HCT116 (cell line): ENCODE measurements around the gene FCHSD2. TPM values are rescaled to one million over a fixed set of nuclear protein-coding genes. Genes with fewer than 3 reads are reported as not detected.

Source experiments
- ATAC-seq: fragments of 200-7000 bp; cut with Tn5 transposase; 2 replicates; pipeline ENCODE4 v1.9.1; 2020; ENCODE audit warnings: mild to moderate bottlenecking, moderate library complexity
- BruUV-seq: library from RNA; stranded (reverse); fragments of 400-500 nt; replicated peaks from 2 replicates; lab custom pipeline; 2021; lab: Mats Ljungman, UMichigan
- CTCF ChIA-PET: fragments of 300-600 bp; sonication (Branson Sonifier 250); formaldehyde crosslinking; loops from one replicate; lab custom pipeline; 2021; ENCODE audit warnings: antibody characterized with exemption; lab: Charles Lee
- POLR2A ChIA-PET: fragments of 300-600, 350-600 bp; sonication (Branson Sonifier 250); formaldehyde crosslinking; loops from one replicate; lab custom pipeline; 2021; ENCODE audit warnings: antibody characterized with exemption; lab: Charles Lee
- RAD21 ChIA-PET, 2 experiments: fragments of 300-600 bp; sonication (Branson Sonifier 250); formaldehyde crosslinking; loops; one replicate each; lab custom pipeline; 2023; ENCODE audit warnings: low total read pairs in 2 of 2; ENCODE audit not compliant: uncharacterized antibody in 2 of 2, unreplicated experiment in 2 of 2, low non-redundant PET in 1 of 2; lab: Charles Lee
- DNase-seq: peaks from one replicate; pipeline ENCODE4 v3.0.0-alpha.2; 2010; ENCODE audit warnings: low read depth, low spot score
- H2AFZ ChIP-seq: fragments of 200-600 bp; shearing (Covaris generic), sonication (generic); 2 replicates; pipeline ENCODE4 v1.6.1; 2017; ENCODE audit warnings: low read depth, mixed run types, mixed read lengths, antibody characterized with exemption, low read length; ENCODE audit not compliant: poor library complexity, severe bottlenecking
- H3K27ac ChIP-seq: 2 replicates; pipeline ENCODE4 v1.5.1; 2012; ENCODE audit warnings: low read depth, low read length
- H3K27me3 ChIP-seq: fragments of 200-600 bp; sonication (generic); 2 replicates; pipeline ENCODE4 v1.6.1; 2016; ENCODE audit warnings: mixed run types, low read length, mixed read lengths; ENCODE audit not compliant: insufficient read depth
- H3K36me3 ChIP-seq, 2 experiments: fragments of 200-500 bp in 1 of 2; fragments of 200-600 bp in 1 of 2; sonication (Bioruptor generic) in 1 of 2; sonication (generic) in 1 of 2; 2 replicates each; pipeline versions ENCODE4 v1.5.1 to v1.6.1; 2014 to 2016; ENCODE audit warnings: low read length in 2 of 2, inconsistent platforms in 1 of 2, mixed read lengths in 1 of 2, mixed run types in 1 of 2; ENCODE audit not compliant: insufficient read depth in 2 of 2, control insufficient read depth in 1 of 2
- H3K4me1 ChIP-seq, 2 experiments: fragments of 200-600 bp in 1 of 2; sonication (generic) in 1 of 2; 2 replicates each; pipeline versions ENCODE4 v1.5.1 to v1.6.1; 2012 to 2017; ENCODE audit warnings: low read length in 2 of 2, inconsistent platforms in 1 of 2, mild to moderate bottlenecking in 1 of 2, mixed read lengths in 1 of 2, mixed run types in 1 of 2, moderate library complexity in 1 of 2; ENCODE audit not compliant: insufficient read depth in 2 of 2, control insufficient read depth in 1 of 2
- H3K4me2 ChIP-seq: fragments of 200-600 bp; sonication (generic); 2 replicates; pipeline ENCODE4 v1.6.1; 2017; ENCODE audit warnings: mixed run types, low read length, mixed read lengths
- H3K4me3 ChIP-seq, 2 experiments: fragments of 200-600 bp in 1 of 2; sonication (generic) in 1 of 2; replicated peaks in 1 of 2; 2 replicates each; pipeline ENCODE4 v1.5.1; 2011 to 2016; ENCODE audit warnings: low read length in 2 of 2, control low read depth in 1 of 2, low read depth in 1 of 2, mild to moderate bottlenecking in 1 of 2, mixed read lengths in 1 of 2, mixed run types in 1 of 2
- H3K79me2 ChIP-seq: fragments of 200-600 bp; sonication (generic); 2 replicates; pipeline ENCODE4 v1.6.1; 2017; ENCODE audit warnings: mild to moderate bottlenecking, mixed run types, low read length, moderate library complexity, mixed read lengths; ENCODE audit not compliant: insufficient read depth
- H3K9ac ChIP-seq: fragments of 200-600 bp; sonication (generic); 2 replicates; pipeline ENCODE4 v1.6.1; 2016; ENCODE audit warnings: low read length, mixed read lengths
- H3K9me2 ChIP-seq: fragments of 200-600 bp; sonication (generic), shearing (Covaris generic); 2 replicates; pipeline ENCODE4 v1.6.1; 2017; ENCODE audit warnings: mixed run types, mild to moderate bottlenecking, moderate library complexity; ENCODE audit not compliant: insufficient read depth
- H3K9me3 ChIP-seq, 2 experiments: fragments of 200-500 bp in 1 of 2; fragments of 200-600 bp in 1 of 2; sonication (Bioruptor generic) in 1 of 2; sonication (generic) in 1 of 2; 2 replicates each; pipeline ENCODE4 v1.6.1; 2014 to 2017; ENCODE audit warnings: low read length in 2 of 2, mixed read lengths in 2 of 2, inconsistent platforms in 1 of 2, low read depth in 1 of 2, mild to moderate bottlenecking in 1 of 2, mixed run types in 1 of 2, moderate library complexity in 1 of 2; ENCODE audit not compliant: control insufficient read depth in 1 of 2, insufficient read depth in 1 of 2
- H4K20me1 ChIP-seq: fragments of 200-600 bp; sonication (generic), shearing (Covaris generic); 2 replicates; pipeline ENCODE4 v1.6.1; 2017; ENCODE audit warnings: mixed run types, mild to moderate bottlenecking, moderate library complexity; ENCODE audit not compliant: insufficient read depth
- CBX3 ChIP-seq: IDR thresholded peaks from 2 replicates; pipeline ENCODE4 v1.6.1; 2012; ENCODE audit warnings: low read depth
- CEBPB ChIP-seq: IDR thresholded peaks from 2 replicates; pipeline ENCODE4 v1.6.1; 2012; ENCODE audit warnings: low read depth
- CTCF ChIP-seq, 3 experiments: fragments of 200-600 bp in 1 of 3; sonication (generic) in 1 of 3; IDR thresholded peaks in 2 of 3; conservative IDR thresholded peaks in 1 of 3; 2 replicates each; pipeline ENCODE4 v1.5.1; 2012 to 2017; ENCODE audit warnings: low read depth in 2 of 3, low read length in 2 of 3, antibody characterized with exemption in 1 of 3, borderline replicate concordance in 1 of 3, control low read depth in 1 of 3, mild to moderate bottlenecking in 1 of 3, mixed read lengths in 1 of 3, mixed run types in 1 of 3, moderate library complexity in 1 of 3; ENCODE audit not compliant: insufficient read depth in 1 of 3
- EGR1 ChIP-seq: IDR thresholded peaks from 2 replicates; pipeline ENCODE4 v1.6.1; 2012; ENCODE audit warnings: low read depth
- EZH2 ChIP-seq: fragments of 200-600 bp; sonication (generic); IDR thresholded peaks from 2 replicates; pipeline ENCODE4 v1.6.1; 2017; ENCODE audit warnings: antibody characterized with exemption, mixed run types
- EZH2phosphoT487 ChIP-seq: fragments of 200-600 bp; IDR thresholded peaks from 2 replicates; pipeline ENCODE4 v1.6.1; 2018; ENCODE audit warnings: antibody characterized with exemption, borderline replicate concordance
- JUND ChIP-seq: IDR thresholded peaks from 2 replicates; pipeline ENCODE4 v1.6.1; 2012
- POLR2A ChIP-seq: IDR thresholded peaks from 2 replicates; pipeline ENCODE4 v1.7.0; 2011; ENCODE audit warnings: borderline replicate concordance; ENCODE audit not compliant: insufficient read depth, insufficient read length; ENCODE audit errors: extremely low read depth
- RAD21 ChIP-seq: IDR thresholded peaks from 2 replicates; pipeline ENCODE4 v1.6.1; 2012; ENCODE audit warnings: low read depth, mild to moderate bottlenecking
- SIN3A ChIP-seq: IDR thresholded peaks from 2 replicates; pipeline ENCODE4 v1.6.1; 2012; ENCODE audit warnings: low read depth
- TCF7L2 ChIP-seq: IDR thresholded peaks from 2 replicates; pipeline ENCODE4 v1.7.0; 2011; ENCODE audit warnings: borderline replicate concordance, inconsistent platforms; ENCODE audit not compliant: insufficient read depth, insufficient read length; ENCODE audit errors: extremely low read depth
- intact Hi-C: fragments of 100-400 bp; cut with micrococcal nuclease; formaldehyde crosslinking; loops from 2 replicates; pipeline ENCODE4 v1.10.0; 2022
- total RNA-seq: library from RNA; stranded (reverse); gene quantifications from one replicate; pipeline ENCODE4 v1.2.1, GENCODE V29; 2021; ENCODE audit not compliant: unreplicated experiment

Gene FCHSD2
- total RNA-seq, 1 experiment from 2014 or later: 15.0 TPM

GRCh38 chr11:73156686-73157085 is 14.6 kb upstream of the FCHSD2 start:
- DNase-seq (no peak), ATAC-seq (no peak)
- Histone ChIP-seq H3K4me1 (peaks cover 0 to 9% of the 10 kb centered on the region in 2 experiments; a peak in 1 of 4 replicates), H2AFZ (no peak overlapping the region), H3K36me3 (no peaks in the 10 kb centered on the region), H3K9me2 (no peaks in the 10 kb centered on the region), H3K9ac (no peak overlapping the region), H3K27me3 (no peaks in the 10 kb centered on the region), H4K20me1 (no peaks in the 10 kb centered on the region), H3K27ac (no peak overlapping the region), H3K79me2 (no peaks in the 10 kb centered on the region), H3K4me3 (no peak overlapping the region), H3K4me2 (no peak overlapping the region), H3K9me3 (no peaks in the 10 kb centered on the region)
- ChIA-PET CTCF (interaction anchor here (2.5 kb wide), 1 partner anchor 14 kb away, joined by 10 read pairs; the partner anchor contains the start of gene FCHSD2), RAD21 (no interaction called here), POLR2A (no interaction called here)
- intact Hi-C loops: no loop called here
- TF ChIP-seq JUND (no peak), TCF7L2 (no peak), EZH2phosphoT487 (no peak), CEBPB (no peak), SIN3A (no peak), POLR2A (no peak), EZH2 (no peak), EGR1 (no peak), RAD21 (no peak), CTCF (IDR thresholded peaks at IDR 0.05 in 2 of 3, conservative IDR thresholded peaks at IDR 0.05 in 1 of 3; ENCODE audit: borderline replicate concordance in 1 of 3, insufficient read depth in 1 of 3, low read depth in 2 of 3, low read length in 2 of 3) (no peak), CBX3 (no peak)
- no TSS peak for BruUV-seq
